Measurements from ENCODE around the gene GPSM3. TPM values are rescaled to one million over a fixed set of nuclear protein-coding genes. Genes with fewer than 3 reads are reported as not detected.

The GPSM3 gene
- total and polyA plus RNA-seq, 2 donors from 2014 or later, result 6.2 to 28.1 TPM

DNA sequence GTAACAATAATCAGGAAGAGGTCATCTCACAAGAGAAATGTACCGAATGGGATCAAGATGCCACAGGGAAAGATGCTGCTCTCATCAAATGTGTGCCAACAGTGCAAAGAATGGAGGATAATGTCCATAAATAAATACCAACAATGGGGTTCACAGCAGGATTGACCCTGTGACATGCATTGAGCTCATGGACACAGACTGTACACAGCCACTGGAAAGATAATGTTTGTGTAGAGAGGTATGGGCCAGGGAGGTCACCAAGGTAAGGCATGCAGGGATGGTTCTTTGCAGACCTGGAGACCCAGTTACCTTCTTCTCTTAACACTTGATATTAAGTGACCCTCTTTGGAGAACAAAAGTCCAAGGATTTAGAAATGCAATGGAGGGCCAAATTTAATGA lies 18.0 kb downstream of the GPSM3 start:
- Histone ChIP-seq H3K27ac (ENCODE audit: low read depth in 2 of 2, low read length in 2 of 2) (no peak overlapping the region), H3K9ac (ENCODE audit: low read length in 3 of 3) (no peak overlapping the region), H3K4me3 (ENCODE audit: low read length in 3 of 3) (peak overlapping the region in 2 of 3 donors; percentile 10 to 94), H3K27me3 (ENCODE audit: control insufficient read depth, insufficient read depth, low read length) (no peaks in the 10 kb centered on the region), H3K9me3 (ENCODE audit: control insufficient read depth in 2 of 3, insufficient read depth in 1 of 3, low read length in 3 of 3) (no peaks in the 10 kb centered on the region), H3K4me1 (ENCODE audit: control insufficient read depth in 2 of 3, insufficient read depth in 2 of 3, low read depth in 1 of 3, low read length in 3 of 3) (peaks cover 7 to 29% (median 28%) of the 10 kb centered on the region in 3 donors), H3K36me3 (ENCODE audit: control insufficient read depth in 2 of 3, insufficient read depth in 3 of 3, low read length in 3 of 3) (peaks cover 0 to 12% (median 2%) of the 10 kb centered on the region in 3 donors)
- intact Hi-C loops (cut with DNase I), result no loop called here
- TF ChIP-seq, protein P1, sequence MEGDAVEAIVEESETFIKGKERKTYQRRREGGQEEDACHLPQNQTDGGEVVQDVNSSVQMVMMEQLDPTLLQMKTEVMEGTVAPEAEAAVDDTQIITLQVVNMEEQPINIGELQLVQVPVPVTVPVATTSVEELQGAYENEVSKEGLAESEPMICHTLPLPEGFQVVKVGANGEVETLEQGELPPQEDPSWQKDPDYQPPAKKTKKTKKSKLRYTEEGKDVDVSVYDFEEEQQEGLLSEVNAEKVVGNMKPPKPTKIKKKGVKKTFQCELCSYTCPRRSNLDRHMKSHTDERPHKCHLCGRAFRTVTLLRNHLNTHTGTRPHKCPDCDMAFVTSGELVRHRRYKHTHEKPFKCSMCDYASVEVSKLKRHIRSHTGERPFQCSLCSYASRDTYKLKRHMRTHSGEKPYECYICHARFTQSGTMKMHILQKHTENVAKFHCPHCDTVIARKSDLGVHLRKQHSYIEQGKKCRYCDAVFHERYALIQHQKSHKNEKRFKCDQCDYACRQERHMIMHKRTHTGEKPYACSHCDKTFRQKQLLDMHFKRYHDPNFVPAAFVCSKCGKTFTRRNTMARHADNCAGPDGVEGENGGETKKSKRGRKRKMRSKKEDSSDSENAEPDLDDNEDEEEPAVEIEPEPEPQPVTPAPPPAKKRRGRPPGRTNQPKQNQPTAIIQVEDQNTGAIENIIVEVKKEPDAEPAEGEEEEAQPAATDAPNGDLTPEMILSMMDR (IDR thresholded peaks at IDR 0.05; ENCODE audit: borderline replicate concordance, extremely low read depth, insufficient read depth), result no peak
- no peak for DNase-seq
- no peak for FAIRE-seq

DNA sequence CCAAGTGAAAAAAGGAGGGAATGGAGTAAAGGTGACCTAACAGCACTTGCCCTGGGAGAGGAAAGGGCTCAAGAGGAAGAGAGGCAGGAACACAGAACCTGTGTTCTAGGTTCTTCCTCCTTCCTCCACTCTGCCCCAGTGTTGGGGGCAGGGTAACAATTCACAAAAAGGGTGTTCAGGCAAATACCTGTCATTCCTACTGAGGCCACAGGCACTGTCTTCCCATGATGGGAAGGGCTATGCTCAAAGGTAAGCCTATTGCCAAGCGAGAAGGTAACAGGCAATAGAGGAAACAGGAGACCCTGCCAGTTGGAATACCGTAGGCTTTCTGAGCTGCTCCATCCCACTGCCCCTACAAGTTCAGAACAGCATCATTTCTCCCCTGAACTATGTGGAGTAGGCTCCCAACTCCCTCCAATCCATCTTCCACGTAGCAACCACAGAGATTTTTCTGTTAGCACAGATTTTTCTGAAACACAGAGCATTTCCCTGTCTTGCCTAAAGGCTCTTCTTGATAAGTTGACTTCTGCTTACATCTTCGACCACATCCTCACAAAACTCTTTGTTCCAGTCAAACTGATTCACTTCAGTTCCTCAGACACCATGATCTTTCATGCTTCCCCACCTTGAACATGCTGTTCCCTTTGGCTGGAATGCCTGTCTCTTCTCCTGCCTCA lies 19.3 kb downstream of the GPSM3 start:
- Histone ChIP-seq H3K4me1 (ENCODE audit: control insufficient read depth in 2 of 3, insufficient read depth in 2 of 3, low read depth in 1 of 3, low read length in 3 of 3) (peaks cover 4 to 21% (median 19%) of the 10 kb centered on the region in 3 donors), H3K27me3 (ENCODE audit: control insufficient read depth, insufficient read depth, low read length) (no peaks in the 10 kb centered on the region), H3K27ac (ENCODE audit: low read depth in 2 of 2, low read length in 2 of 2) (no peak overlapping the region), H3K4me3 (ENCODE audit: low read length in 3 of 3) (no peak overlapping the region), H3K9me3 (ENCODE audit: control insufficient read depth in 2 of 3, insufficient read depth in 1 of 3, low read length in 3 of 3) (no peaks in the 10 kb centered on the region), H3K9ac (ENCODE audit: low read length in 3 of 3) (no peak overlapping the region), H3K36me3 (ENCODE audit: control insufficient read depth in 2 of 3, insufficient read depth in 3 of 3, low read length in 3 of 3) (peaks cover 0 to 12% (median 12%) of the 10 kb centered on the region in 3 donors)
- intact Hi-C loops (cut with DNase I), result no loop called here
- FAIRE-seq, result no peak
- TF ChIP-seq, protein P1 (IDR thresholded peaks at IDR 0.05; ENCODE audit: borderline replicate concordance, extremely low read depth, insufficient read depth), result no peak
- no peak for DNase-seq

DNA sequence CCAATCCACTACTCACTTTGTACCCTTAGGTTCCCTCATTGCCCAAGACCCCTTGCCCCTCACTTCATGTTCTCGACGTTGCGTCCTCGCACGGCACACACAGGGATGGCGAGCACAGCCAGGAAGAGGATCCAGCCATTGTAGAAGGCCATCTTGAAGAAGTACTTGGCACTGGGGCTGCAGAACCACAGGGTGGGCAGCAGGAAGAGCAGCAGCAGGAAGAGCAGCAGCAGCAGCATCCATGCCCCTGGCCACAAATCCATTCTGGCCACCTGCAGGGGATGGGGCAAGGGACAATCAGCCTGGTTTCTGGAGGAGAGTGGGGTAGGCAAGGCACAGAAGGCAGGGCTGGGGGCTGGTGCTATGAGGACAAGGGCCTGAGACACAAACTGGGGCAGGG lies 21.2 kb downstream of the GPSM3 start:
- H3K4me3 ChIP-seq (ENCODE audit: low read length in 3 of 3), result no peak overlapping the region
- H3K9me3 ChIP-seq (ENCODE audit: control insufficient read depth in 2 of 3, insufficient read depth in 1 of 3, low read length in 3 of 3), result no peaks in the 10 kb centered on the region
- no peak overlapping the region for H3K9ac ChIP-seq (ENCODE audit: low read length in 3 of 3)
- no peak overlapping the region for H3K27ac ChIP-seq (ENCODE audit: low read depth in 2 of 2, low read length in 2 of 2)
- H3K4me1 ChIP-seq (ENCODE audit: control insufficient read depth in 2 of 3, insufficient read depth in 2 of 3, low read depth in 1 of 3, low read length in 3 of 3), result peaks cover 0 to 10% (median 10%) of the 10 kb centered on the region in 3 donors
- intact Hi-C loops (cut with DNase I), result no loop called here
- TF ChIP-seq, protein P1 (IDR thresholded peaks at IDR 0.05; ENCODE audit: borderline replicate concordance, extremely low read depth, insufficient read depth), result no peak
- DNase-seq, result peak in 1 of 5 donors; percentile 29
- no peak for FAIRE-seq
- peaks cover 0 to 19% (median 12%) of the 10 kb centered on the region in 3 donors for H3K36me3 ChIP-seq (ENCODE audit: control insufficient read depth in 2 of 3, insufficient read depth in 3 of 3, low read length in 3 of 3)
- no peaks in the 10 kb centered on the region for H3K27me3 ChIP-seq (ENCODE audit: control insufficient read depth, insufficient read depth, low read length)

Data from kidney (tissue), 14 donors.